Measurements from ENCODE around the gene KIT. TPM values are rescaled to one million over a fixed set of nuclear protein-coding genes. Genes with fewer than 3 reads are reported as not detected.

The KIT gene
- total and polyA plus RNA-seq, 8 donors = 9.6 to 88.2 (median 72.2) TPM

DNA sequence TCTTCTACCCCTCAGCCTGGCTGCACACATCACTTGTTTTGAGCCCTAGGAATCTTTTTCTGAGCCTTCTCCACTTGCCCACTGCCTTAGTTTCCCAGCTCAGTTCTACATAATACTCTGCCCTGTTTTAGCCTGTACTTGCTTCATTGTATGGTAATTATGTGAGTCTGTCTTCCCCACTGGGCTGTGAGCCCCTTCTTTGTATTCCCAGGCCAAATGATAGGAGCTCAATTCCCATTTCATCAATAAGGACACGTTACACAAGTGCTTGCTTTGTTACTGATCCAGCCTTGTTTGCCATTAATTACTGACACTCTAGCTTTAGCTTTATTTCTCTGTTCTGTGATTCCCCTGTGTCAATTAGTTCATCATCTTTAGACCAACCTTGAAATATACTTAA lies 28.1 kb downstream of the KIT start:
- H3K27me3 ChIP-seq = no peaks in the 10 kb centered on the region
- no peaks in the 10 kb centered on the region for H3K4me1 ChIP-seq
- DNase-seq (no peak), ATAC-seq (no peak)
- no peak overlapping the region for H3K27ac ChIP-seq
- TF ChIP-seq, protein P1, sequence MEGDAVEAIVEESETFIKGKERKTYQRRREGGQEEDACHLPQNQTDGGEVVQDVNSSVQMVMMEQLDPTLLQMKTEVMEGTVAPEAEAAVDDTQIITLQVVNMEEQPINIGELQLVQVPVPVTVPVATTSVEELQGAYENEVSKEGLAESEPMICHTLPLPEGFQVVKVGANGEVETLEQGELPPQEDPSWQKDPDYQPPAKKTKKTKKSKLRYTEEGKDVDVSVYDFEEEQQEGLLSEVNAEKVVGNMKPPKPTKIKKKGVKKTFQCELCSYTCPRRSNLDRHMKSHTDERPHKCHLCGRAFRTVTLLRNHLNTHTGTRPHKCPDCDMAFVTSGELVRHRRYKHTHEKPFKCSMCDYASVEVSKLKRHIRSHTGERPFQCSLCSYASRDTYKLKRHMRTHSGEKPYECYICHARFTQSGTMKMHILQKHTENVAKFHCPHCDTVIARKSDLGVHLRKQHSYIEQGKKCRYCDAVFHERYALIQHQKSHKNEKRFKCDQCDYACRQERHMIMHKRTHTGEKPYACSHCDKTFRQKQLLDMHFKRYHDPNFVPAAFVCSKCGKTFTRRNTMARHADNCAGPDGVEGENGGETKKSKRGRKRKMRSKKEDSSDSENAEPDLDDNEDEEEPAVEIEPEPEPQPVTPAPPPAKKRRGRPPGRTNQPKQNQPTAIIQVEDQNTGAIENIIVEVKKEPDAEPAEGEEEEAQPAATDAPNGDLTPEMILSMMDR (IDR thresholded peaks at IDR 0.05) = no peak
- no peak overlapping the region for H3K4me3 ChIP-seq
- no peaks in the 10 kb centered on the region for H3K36me3 ChIP-seq
- intact Hi-C loops (cut with DNase I) = no loop called here
- H3K9me3 ChIP-seq = no peaks in the 10 kb centered on the region

GRCh38 chr4:54687887-54688841 lies 30.4 kb downstream of the KIT start:
- TF ChIP-seq, protein P1 (IDR thresholded peaks at IDR 0.05) = no peak
- Histone ChIP-seq H3K27ac (no peak overlapping the region), H3K4me1 (no peaks in the 10 kb centered on the region), H3K27me3 (no peaks in the 10 kb centered on the region), H3K9me3 (no peaks in the 10 kb centered on the region), H3K36me3 (no peaks in the 10 kb centered on the region), H3K4me3 (no peak overlapping the region)
- ATAC-seq (no peak), DNase-seq (no peak)
- intact Hi-C loops (cut with DNase I) = no loop called here

GRCh38 chr4:54695337-54695736 lies 37.6 kb downstream of the KIT start:
- H3K27me3 ChIP-seq = no peaks in the 10 kb centered on the region
- no peak overlapping the region for H3K4me3 ChIP-seq
- TF ChIP-seq, protein P1 (IDR thresholded peaks at IDR 0.05) = no peak
- DNase-seq = no peak
- no peaks in the 10 kb centered on the region for H3K36me3 ChIP-seq
- H3K27ac ChIP-seq = no peak overlapping the region
- ATAC-seq = no peak
- no peaks in the 10 kb centered on the region for H3K4me1 ChIP-seq
- no peaks in the 10 kb centered on the region for H3K9me3 ChIP-seq
- intact Hi-C loops (cut with DNase I) = no loop called here

- no peak for DNase-seq
- no peaks in the 10 kb centered on the region for H3K9me3 ChIP-seq
- H3K4me1 ChIP-seq = no peaks in the 10 kb centered on the region
- H3K27ac ChIP-seq = no peak overlapping the region
- no peaks in the 10 kb centered on the region for H3K27me3 ChIP-seq
- H3K36me3 ChIP-seq = no peaks in the 10 kb centered on the region
- TF ChIP-seq, protein P1 (IDR thresholded peaks at IDR 0.05) = no peak
- intact Hi-C loops (cut with DNase I) = no loop called here
- no peak overlapping the region for H3K4me3 ChIP-seq
- no peak for ATAC-seq
Measured at GRCh38 chr4:54695788-54696187, 38.0 kb downstream of the KIT start.

- Histone ChIP-seq H3K4me3 (no peak overlapping the region), H3K36me3 (no peaks in the 10 kb centered on the region), H3K9me3 (no peaks in the 10 kb centered on the region), H3K4me1 (no peaks in the 10 kb centered on the region), H3K27me3 (no peaks in the 10 kb centered on the region), H3K27ac (no peak overlapping the region)
- intact Hi-C loops (cut with DNase I) = no loop called here
- TF ChIP-seq, protein P1 (IDR thresholded peaks at IDR 0.05) = no peak
- no peak for ATAC-seq
- DNase-seq = no peak
Measured at GRCh38 chr4:54696649-54697048, 38.9 kb downstream of the KIT start.
